Measurements from ENCODE around the gene CXCL8. TPM values are rescaled to one million over a fixed set of nuclear protein-coding genes. Genes with fewer than 3 reads are reported as not detected.
"Not testable (repeated sequence)": the region's sequence is repeated elsewhere in the genome, so short reads cannot be mapped to it uniquely, and the experiment has no call there.

The CXCL8 gene
- not detected for total RNA-seq

- DNase-seq: no peak
These were observed at the start of gene CXCL8 for GRCh38 chr4:73740353-73740778. Gene CXCL8 (plus strand): TSS chr4:73740569. CDS start chr4:73740659, 90 bp downstream.

DNA sequence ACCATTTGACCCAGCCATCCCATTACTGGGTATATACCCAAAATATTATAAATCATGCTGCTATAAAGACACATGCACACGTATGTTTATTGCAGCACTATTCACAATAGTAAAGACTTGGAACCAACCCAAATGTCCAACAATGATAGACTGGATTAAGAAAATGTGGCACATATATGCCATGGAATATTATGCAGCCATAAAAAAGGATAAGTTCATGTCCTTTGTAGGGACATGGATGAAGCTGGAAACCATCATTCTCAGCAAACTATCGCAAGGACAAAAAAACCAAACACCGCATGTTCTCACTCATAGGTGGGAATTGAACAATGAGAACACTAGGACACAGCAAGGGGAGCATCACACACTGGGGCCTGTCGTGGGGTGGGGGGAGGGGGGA, 49.2 kb upstream of the CXCL8 start:
- DNase-seq: not testable (repeated sequence)

DNA sequence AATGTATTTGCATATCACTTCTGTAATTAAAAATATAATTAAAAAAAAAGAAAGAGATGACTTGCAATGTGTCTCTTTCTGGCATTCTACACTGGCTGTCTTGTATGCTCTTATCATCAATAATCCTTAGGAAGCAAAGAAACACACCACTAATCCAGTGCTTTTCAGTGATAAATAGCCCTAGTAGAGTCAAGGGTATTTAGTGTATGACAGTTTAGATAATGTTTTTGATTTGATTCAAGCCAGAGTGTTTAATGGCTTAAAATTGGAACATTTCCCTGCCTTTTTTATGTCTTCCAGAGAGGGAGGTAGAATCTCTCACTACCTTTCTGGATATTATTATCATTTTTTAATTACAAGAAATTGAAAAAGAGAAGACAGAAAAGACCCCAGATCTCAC, 48.6 kb upstream of the CXCL8 start:
- DNase-seq: no peak

DNA sequence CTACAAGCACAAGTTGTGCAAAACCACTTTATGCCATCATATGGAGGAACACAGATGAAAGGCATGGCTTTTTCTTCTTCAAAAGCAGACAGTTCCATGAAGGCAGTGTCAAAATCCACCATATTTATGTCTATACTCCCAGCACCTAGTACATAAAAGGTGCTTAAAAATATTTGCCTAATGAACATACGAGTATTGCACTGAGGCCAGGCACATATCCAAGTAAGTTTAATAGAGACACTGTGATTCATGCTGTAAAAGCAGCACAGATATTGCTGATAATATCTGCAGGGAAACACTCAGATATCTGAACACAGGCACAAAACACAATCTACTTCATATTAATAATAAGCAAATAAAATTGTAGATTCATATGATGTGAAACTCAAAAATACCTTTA, 48.1 kb upstream of the CXCL8 start:
- no peak for DNase-seq

DNA sequence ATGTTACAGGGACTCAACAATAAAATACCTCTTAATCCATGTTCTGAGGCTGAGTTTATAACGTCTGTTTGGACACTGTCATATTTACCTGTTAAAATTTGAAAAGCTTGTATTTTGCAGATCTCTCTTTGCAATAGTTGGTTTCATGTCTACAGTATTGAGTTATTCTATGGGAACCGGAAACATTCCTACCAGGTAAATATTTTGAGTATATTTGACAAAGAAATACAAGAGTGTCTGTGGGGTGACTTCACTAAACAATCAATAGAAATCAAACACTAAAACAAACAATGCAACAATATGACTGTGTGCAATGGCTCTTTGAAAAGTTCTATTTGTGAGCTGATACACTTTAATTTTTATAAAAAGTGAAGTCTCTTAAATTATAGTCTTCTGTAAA, 47.7 kb upstream of the CXCL8 start:
- no peak for DNase-seq

DNA sequence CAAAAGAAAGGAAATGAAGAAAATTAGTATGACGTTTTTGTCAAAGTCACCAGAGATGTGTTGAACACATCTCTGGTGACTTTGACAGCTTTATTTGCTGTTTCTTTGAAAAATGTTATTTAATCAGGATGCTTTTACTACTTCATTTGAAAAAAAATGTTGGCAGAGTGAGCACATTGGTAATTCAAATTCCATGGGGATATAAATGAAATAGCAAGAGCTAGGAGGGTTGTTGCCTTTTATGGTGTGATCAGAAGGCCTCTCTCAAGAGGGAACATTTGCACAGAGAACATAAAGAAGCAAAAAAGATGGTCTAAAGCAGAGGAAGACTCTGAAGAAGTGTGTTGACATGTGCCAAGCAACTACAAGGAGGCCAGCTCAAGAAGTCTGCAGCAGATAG, 46.6 kb upstream of the CXCL8 start:
- no peak for DNase-seq

GRCh38 chr4:73698217-73698616, 42.2 kb upstream of the CXCL8 start:
- no peak for DNase-seq

DNA sequence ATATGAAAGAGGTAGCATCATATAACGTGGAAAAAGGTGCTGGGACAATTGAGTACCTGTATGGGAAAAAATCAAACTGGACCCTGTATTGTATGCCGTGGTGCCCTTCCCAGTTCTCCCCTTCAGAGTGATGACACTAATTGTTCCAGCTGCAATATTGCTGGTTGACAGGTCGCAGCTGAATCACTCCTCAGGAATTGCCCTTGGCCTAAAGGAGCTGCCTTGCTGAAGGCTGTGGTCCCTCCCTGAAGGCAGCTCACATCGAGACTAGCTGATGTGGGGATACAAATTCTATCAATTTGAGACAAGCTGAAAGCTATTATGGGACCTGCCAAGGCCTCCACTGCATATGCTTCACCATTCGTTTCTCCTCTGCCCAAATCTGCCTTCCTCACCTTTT, 39.3 kb upstream of the CXCL8 start:
- no peak for DNase-seq

- DNase-seq: no peak
These were observed 37.5 kb upstream of the CXCL8 start for GRCh38 chr4:73702796-73703287.

DNA sequence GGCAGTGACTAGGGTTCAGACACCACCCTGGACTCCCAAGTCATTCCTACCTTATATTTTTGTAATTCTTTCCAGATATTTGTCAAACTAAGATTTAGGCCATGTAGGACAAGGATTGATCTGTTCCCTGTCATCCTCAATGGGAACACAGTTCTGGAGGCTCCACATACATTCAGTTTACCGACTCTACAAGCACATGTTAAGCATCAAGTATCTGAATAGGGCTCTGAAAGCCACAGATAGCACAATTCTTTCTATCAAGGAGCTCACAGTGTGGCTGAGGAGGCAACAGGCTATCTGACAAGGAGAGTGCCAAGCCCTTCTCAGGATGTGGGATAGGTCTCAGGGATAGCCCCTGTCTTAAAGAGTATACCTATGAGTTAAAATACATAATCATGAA, 37.0 kb upstream of the CXCL8 start:
- no peak for DNase-seq

DNA sequence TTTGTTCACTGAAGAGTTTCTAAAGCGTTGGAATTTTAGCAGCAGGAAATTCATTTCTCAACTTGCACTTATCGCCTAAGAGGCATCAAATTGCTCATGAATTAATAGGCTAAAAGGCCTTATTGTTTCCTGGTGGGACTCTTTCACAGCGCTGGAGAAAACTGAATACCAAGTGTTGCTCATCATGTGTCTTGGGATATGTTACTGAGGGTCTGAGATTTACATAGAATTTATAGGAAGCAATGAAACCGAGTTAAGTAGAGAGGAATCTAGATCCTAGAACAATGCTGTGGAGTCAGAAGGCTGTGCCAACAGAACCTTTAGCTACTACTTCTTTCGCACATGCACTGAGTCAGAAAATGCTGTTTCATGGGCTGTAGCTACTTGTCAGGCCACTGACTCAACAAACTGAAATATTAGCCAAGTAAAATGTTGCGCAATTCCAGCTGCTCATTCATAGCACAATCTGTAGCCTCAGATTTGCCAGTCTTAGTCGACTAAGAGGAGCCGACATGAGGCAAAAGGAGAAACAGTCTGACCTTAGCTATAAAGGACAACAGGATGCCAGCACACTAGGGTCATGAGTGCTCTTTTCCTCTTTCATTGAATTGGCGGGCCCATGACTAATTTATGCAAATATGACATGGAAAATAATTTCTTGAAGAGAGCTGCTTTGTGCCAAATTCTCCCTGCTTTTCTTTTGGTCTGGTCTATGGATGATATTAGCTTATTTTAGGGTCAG, 35.9 kb upstream of the CXCL8 start:
- DNase-seq: no peak

GRCh38 chr4:73705056-73705432, 35.3 kb upstream of the CXCL8 start:
- DNase-seq: no peak

- DNase-seq: no peak
These were observed 34.6 kb upstream of the CXCL8 start for GRCh38 chr4:73705721-73706120.

DNA sequence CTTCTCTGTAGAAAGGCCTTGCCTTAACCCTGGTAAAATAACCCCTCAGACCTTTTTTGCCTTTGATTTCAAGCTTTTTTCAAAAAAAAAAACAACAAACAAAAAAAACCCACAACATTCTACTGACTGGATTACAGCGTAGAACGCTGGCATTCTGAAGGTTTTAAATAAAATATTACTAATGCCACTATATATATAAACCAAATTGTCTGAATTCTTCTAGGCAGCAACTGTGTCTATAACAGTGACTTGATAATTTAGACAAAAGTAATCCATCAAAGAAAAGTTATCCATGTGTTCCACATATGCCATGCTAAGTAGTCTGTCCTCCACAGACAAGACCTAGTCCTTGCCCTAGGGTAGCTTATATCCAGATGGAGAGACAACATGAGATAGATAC, 33.6 kb upstream of the CXCL8 start:
- no peak for DNase-seq

- no peak for DNase-seq
These were observed 33.0 kb upstream of the CXCL8 start for GRCh38 chr4:73707269-73707875.

- no peak for DNase-seq
These were observed 32.3 kb upstream of the CXCL8 start for GRCh38 chr4:73707918-73708577.

DNA sequence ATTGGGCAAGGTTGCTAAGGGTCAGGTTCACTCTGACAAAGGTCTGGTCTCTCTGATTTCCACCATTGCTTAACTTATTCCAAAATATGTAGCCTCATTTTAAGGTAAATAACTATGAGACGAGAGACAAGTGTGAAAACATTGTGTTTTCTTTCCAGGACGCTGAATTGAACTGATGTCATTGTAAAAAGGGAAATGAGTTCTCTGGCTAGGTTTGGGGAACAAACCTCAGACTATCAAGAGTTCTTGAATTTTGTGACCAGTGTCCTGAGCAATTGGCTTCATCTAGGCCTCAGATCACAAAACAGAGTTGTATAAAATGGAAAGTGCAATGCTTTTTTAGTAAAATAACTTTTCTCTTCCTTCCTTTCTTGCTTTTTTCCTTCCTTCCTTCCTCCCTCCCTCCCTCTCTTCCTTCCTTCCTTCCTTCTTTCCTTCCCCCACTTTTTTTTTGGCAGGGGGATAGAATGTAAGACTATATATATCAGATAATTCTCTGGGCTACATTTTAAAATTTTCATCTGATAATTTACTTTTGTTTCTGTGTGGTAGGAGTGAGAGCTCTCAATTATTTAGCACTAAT, 30.8 kb upstream of the CXCL8 start:
- DNase-seq: no peak

GRCh38 chr4:73710094-73710493, 30.3 kb upstream of the CXCL8 start:
- DNase-seq: no peak

- DNase-seq: no peak
These were observed 28.4 kb upstream of the CXCL8 start for GRCh38 chr4:73711989-73712388.

- DNase-seq: no peak
These were observed 26.7 kb upstream of the CXCL8 start for GRCh38 chr4:73713650-73714049.

- no peak for DNase-seq
These were observed 25.7 kb upstream of the CXCL8 start for GRCh38 chr4:73714647-73715046.

DNA sequence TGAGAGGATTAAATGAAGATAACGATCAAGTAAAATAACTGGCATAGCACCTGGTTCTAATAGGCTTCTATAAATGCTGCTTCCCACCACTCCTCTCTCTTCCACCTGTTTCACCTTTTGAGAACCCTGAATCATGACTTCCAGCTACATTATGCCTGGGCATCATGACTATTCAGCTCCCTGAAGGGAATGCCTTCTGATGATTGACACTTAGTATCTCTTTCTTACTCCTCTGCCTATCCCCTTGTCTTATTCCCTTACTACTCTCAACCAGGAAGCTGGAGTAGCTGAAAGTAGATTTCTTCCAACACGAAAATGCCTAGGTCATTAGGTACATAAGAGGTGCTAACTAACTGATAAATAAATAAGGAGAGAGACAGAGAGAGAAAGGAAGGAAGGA, 24.7 kb upstream of the CXCL8 start:
- no peak for DNase-seq

Measured in effector CD4-positive, alpha-beta T cell (primary cell).